ENCODE results near the gene FAM107A.
"Not testable (repeated sequence)": the region's sequence is repeated elsewhere in the genome, so short reads cannot be mapped to it uniquely, and the experiment has no call there.

The FAM107A gene

DNA sequence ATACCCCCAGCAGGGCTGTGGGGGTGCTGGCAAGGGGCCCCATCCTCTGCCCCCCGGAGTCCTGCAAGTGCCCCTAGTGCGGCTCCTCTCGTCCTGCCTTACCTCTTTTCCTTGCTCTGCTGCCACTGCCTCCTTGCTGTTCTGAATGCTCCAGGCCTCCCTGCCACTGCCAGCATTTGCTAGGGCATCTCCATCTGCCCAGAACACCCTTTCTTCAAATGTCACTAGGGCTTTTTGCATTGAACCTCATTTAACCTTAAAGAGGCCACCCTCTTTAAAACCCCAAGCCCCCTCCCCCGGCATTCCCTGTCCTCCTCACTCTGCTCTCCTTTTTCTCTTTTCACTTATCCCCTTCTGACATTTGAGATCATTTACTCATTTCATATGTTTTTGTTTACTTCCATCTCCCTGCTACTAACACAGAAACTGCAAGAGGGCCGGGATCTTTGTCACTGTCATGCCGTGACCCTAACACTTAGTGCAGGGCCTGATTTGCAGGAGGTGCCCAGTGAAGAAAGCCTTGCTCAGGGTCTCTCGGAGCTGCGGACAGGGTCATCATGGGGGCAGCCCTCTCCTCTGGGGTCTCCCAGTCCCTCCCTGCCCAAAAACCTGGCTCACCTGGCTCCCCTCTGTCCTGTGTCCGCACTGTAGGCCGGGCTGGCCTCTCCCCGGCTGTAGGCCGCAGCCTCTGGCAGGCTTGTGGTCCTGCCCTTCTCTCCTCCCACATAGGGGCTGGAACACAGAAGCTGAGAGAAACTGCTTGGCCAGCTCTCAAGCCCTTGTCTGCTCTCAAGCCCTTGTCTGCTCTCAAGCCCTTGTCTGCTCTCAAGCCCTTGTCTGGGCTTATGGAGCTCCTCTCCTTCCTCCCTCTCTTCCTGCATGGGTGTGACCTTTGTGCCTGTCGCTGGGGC is 40.4 kb downstream of the FAM107A start, which contains the start of gene ACOX2:
ACOX2 (minus strand) TSS at position 690 of the 911 bp plus-strand sequence. CDS start 2,084 bp downstream, outside the sequence.
- no peak for DNase-seq (ENCODE audit: low read depth)

DNA sequence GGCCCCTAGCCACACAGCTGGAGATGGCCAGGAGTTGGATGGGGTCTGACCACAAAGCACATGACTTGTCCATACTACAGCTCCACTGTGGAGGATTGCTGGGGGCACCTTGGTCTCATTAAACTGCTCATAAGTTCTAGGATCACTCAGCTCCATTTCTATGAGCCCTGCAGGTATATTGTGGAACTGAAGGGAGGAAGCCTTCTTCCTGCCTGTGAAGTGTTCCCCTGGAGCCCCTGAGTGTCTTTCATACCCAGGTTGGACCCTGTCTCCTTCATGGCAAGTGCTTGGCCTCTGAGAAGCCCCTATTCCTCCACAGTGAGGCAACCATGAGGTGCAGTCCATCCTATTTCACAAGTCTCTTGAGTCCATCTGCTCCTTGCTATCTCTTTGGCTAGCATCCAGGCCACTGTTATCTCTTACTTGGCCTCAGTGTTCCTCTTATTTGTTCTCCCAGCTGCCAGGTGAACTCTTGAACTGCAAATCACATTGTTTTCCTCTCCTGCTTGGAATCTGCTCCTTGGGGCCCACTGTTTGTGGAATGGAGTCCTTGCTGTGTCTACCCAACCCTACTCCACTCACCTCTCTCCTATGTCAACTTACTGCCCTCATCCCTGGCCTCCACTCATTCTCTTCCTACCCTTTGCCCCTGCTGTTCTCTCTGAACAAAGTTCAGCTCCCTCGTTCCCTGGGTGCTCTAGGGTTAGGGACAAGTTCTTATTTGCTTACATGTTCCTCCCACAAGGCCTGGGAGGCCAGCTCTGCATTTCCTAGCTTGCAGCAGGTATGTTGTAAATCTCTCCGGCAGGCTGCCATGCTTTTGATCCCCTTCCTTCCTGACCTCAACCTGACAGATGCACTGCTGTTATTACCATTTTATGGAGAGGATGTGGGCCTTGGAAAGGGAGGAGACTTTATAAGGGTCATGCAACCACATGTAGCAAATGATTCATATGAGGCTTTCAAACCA is 41.4 kb downstream of the FAM107A start:
- no peak for DNase-seq (ENCODE audit: low read depth)

DNA sequence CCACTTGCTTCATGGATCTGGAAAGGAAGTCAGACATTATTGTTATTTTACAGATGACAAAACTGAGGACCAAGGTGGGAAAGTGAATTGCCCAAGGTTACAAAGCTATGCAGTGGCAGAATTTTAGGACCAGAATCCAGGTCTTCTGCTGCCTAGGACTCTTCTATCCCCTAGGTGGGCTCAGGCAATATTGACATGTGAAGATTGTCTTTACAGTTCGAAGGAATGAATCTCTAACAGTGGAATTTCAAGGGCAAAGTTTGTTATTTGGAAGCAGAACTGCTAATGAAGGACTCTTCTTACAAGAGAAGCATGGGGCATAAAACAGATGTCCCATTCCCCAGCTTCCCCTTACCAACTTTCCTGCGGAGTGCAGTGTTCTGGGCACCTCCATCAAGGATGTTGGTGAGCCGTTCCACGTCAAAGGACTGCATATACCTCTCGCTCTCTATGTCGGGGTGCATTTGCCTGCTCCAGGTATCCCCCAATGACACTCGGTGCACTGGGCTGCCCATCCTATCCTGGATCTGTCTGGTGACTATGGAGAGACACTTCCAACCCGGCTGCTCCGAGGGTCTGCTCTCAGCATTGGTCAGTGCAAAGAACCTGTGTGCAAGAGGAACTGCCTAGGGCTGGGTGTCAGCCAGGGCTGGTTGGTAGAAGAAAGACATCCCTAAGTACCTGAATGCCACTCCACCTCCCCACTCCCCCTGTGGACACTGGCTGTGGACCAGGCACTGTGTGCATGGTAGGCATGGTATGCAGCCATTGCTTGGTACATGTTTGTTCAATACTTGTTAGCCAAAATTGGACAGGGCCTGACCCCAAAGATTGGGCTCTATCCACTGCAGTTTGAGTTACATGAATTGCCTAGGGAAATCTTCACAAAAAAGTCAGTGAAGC is 42.3 kb downstream of the FAM107A start:
- no peak for DNase-seq (ENCODE audit: low read depth)

DNA sequence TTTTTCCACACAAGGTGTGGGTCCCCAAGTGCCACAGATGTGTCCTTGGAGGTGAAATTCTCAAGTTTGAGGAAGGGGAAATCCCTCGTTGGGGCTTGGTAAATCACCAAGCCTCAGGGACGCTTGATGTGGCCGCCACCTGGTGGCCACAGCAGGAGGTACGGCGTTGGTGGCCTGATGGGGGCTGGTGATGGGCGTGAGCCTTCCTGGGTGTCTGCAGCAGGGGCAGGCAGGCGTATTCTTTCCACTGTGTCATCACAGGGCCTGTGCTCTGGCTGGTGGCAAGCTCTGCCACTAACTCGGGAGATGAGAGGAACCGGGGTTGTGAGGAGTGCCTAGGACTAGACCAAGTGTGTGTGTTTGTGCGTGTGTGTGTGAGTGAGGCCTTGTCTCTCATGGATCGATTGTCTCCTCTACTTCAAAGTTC is 44.4 kb downstream of the FAM107A start:
- DNase-seq (ENCODE audit: low read depth) = peak; percentile 46

DNA sequence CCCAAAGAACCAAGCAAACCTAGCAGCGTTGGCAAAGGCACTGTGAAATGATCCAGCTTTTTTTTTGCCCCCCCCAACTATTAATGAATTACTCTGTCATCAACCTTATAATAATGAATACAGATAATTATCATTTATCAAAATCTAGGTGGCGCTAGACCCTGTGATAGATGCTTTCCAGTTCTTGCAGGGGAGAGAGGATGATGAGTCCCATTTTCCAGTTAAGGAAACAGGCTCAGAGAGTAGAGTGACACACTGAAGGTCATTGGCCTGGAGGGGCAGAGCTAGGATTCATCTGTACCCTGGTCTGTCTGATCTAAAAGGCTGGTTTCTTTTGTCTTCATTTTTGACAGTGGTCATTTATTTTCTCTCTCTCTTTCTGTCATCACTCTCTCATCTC is 45.2 kb downstream of the FAM107A start:
- DNase-seq (ENCODE audit: low read depth) = no peak

DNA sequence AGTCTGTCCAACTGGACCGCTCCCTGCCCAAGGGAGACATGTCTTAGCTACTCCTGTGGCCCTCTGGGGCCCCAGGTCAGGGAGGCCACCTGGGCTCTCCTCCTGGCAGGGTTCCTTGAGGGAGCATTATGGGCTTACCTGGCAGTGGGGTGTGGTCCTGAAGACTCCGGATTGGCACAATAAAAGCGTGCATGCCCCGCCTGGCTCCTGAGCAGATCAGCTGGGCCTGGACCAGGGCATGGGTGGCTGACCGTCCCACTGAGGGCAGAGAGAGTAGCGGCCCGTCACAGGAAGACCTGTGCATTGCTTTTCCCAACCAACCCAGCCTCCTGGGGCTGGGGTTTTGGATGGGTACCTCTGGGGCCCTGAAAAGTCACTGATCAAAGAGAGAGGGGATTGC is 45.6 kb downstream of the FAM107A start:
- DNase-seq (ENCODE audit: low read depth) = no peak

DNA sequence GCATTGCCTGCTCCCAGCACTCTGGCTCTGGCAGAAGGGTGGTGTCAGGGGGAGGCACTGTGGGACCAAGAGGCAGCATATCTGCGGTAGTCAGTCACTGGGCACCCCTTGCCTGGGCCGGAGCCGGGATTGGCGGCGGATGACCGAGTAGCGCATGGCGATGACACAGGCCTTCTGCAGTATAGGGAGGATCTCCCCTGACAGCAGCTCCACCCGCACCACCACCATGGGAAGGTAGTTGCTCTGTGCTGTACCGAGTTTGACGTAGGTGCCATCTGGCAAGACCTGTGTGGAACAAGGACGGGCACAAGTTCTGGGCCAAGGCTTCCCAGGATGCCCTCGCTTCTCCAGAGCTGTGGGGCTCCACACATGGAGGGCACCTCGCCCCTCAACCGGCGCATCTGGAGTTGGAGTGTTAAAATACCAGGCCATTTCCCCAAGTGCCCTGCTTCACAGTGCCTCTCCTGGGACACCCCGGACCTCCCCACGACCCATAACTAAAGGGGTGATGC is 46.8 kb downstream of the FAM107A start:
- no peak for DNase-seq (ENCODE audit: low read depth)

DNA sequence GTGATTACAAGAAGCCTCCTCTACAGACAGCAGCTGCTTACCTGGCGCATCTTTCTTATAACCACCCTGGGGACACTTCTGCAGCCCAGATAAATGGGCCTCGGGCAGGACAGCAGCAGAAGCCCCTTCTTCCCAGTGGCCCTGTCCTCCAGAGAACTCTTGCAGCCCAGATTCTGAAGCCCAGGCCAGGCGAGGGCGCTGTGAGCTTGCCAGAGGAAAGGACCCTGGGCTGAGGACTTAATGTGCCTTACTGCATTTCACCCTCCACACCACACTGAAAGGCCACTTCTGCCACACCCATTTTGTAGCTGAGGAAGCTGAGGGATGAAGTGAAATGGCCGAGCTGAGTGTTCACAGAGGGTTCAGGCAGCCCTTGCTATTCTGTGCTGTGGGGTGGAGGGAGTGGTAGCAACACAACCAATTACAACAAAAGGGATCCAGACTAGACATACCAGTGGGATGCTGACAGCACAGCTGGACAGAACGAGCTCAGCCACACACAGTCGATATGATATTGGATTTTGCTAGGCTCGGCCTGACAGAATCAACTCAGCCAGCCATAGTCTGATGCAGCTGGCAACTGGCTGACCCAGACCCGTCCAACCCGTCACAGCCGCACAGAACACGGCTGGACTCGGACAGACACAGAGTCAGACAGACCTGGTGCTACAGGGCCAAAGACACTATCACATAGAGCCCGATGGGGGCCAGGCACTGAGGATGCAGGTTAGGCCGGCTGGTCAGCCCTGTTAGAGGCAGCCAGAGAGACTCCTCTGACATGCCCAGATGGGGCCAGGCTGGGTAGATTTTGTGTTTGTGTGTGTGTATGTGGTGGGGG is 47.5 kb downstream of the FAM107A start:
- no peak for DNase-seq (ENCODE audit: low read depth)

DNA sequence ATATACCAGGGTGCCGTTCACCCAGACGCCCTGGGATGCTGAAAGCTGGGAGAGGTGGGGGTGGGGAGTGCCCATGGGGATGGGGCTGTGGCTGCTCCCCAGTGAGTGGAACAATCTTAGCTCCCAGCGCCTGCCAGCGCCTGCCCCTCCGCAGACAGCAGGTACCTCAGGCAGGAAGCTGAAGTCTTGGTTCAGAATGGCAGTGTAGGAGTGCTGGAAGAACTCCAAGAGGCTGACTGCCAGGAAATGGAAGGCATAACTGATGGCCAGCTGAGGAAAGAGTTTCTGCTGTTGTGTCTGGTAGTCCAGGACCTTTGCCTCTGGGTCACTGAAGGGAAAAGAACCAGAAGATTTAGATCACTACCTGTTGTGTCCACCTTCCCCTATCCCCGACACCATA is 48.6 kb downstream of the FAM107A start:
- DNase-seq (ENCODE audit: low read depth) = no peak

DNA sequence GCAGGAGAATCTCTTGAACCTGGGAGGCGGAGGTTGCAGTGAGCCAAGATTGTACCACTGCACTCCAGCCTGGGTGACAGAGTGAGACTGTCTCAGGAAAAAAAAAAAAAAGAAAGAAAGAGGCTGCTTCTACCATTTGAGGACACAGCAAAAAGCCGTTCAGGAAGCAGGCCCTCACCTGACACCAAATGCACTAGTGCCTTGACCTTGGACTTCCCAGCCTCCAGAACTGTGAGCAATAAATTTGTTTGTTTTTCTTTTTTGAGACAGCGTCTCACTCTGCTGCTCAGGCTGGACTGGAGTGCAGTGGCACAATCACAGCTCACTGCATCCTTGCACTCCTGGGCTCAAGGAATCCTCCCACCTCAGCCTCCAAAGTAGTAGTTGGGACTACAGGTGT is 49.8 kb downstream of the FAM107A start:
- not testable (repeated sequence) for DNase-seq (ENCODE audit: low read depth)

DNA sequence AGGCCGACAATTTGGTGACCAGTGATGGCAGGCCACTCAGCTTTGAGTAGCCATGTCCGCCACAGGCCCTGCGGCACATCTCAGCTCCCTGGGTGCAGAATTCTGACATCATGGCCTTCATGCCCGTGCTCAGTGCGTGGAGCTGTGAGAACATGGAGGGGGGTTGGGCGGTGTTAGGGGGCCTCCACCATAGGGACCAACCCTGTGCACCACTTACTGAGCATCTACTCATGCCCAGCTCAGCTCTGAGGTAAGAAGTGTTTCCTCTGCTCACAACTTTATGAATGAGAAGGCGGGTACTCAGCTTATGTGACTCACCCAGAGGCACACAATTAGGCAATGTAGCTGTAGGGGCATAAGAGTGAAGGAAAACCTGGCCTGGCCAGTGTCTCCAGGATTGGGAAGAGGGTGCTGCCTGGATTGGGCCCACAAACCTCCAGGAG is 50.7 kb downstream of the FAM107A start:
- no peak for DNase-seq (ENCODE audit: low read depth)

DNA sequence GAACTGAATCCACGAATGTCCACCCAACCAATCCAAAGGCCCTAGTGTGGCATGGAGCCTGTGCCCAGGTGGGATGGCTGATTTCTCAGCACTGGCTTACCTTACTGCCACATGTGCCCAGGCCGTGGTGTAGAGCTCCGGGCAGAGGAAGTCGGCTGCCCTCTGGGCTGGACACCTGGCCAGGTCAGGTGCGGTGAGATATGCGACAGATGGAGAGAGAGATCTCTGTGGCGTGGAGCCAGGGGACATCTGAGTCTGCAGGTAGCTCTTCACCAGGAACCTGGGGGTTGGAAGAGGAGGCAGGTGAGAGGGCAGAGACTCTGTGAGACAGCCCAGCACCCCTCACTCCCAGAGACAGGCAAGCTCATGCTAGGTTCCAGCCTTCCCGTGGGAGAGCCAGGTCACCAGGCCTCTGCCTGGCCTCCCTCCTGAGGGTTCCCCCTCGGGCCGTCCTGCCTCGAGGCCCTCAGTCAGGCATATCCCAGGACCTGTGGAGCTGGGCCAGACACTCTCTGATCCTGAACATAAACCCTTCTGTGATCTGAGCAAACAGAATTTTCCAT is 52.8 kb downstream of the FAM107A start:
- no peak for DNase-seq (ENCODE audit: low read depth)

DNA sequence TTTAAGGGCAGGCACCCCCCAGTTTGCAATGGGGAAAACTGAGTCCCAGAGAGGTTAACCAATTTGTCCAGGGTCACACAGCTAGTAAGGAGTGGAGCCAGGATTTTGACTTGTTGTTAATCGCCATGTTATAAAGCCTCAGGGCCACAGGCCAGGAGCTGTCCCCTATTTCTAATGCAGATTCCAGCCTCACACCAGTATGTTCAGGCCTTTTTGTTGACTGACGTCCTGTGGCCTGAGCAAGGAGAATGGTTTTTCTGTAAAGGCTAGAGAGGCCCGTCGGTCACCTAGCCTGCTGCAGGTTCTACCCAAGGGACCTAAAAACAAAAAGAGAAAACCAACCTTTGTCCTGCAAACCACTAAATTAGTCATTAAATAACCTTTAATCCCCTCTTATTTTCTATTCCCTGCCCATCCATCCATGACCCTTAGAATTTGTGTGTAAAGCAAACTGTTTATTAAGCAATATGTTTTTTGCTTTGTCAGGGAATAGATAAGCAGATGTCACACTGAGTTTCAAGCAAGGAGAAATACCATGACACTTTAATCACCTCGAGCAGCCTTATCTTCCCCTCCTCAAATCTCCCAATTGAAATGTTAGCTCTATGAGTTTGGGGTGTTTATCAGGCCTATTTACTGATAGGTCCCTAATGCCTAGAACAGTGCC is 54.3 kb downstream of the FAM107A start:
- DNase-seq (ENCODE audit: low read depth) = no peak

DNA sequence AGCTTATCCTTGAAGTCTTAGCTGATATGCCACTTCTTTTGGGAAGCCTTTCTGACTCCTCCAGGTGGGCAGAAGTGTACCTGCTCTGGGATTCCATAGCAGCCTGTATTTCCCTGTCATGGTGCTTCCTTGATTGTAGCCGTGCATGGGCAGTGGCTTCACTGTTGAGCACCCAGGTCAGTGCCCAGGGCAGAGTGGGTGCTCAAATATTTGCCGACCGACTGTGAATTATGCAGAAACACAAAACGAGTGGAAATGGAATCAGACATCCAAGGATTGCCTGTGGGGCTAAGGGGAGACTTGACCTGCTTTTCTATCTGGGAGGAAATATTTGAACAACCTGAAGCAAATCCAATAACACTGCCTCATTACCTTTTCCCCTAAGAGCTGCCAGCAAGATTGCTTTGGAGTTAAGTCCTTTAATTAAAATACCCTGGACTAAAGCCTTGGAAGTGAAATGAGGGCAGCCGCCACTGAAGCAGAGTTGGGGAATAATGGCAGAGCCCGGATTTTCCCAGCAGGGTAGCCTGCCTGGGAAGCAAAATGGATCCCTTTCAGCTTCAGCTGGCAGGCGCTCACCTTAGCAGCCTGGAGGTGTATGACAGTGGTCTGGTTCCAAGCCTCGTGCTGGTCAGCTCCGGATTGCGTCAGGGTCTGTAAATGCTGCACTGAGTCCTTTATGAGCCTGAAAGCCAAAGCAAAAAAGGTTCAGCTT is 55.1 kb downstream of the FAM107A start:
- no peak for DNase-seq (ENCODE audit: low read depth)

DNA sequence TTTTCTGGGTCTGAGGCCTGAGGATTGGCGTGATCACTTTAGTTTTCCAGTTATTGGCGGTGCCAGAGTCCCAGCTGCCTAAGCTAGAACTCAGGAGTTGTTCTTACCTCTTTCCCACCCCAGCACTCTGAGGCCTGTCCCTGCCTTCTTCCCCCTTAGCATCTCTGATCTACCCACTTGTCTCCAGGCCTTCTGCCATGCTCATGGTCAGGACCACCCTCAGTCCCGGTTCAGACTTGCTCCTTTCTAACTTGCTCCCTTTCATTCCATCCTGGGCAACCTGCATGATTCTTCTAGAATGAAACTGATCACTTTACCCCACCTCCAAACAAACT is 55.9 kb downstream of the FAM107A start:
- DNase-seq (ENCODE audit: low read depth) = no peak

DNA sequence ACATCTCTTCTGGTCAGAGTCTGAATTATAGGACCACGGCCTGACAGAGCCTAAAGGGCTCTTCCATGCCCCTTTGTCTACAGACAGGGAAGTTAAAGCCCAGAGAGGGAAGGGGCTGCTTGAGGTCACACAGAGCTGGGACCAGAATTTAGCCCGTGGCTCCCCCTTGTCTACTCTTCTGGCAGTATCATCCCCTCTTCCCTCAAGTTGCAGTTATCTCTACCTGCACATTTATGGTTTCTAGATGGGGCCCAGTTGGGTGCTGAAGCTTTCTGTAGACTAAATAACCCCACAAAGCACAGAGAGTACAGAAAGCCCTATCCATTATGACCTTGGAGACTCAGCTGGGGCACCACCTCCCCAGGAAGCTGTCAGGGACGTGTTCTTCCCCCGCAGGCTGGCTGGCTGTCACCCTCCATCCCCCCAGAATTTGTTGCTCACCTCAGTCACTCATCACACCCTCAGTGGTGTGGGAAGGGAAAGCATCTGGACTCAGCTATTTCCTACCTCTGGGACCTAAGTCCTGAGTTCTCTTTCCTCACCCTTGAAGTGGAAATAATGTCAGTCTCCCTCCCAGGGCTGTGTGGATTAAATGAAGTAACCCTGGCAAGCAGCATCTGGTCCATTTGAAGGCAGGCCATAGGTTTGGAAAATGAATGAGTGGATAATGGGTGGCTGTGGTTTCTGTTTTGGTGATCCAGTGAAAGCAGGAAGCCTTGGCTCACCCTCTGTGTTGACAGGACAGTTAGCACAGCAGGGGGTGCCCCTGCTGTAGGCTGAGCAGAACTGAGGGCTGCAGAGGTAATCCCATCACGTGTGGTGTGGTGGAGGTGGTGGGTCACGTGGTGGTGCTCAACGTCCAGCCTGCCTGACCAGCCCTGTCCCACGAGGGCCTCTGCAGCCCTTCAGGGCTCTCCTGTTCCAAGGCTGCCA is 56.5 kb downstream of the FAM107A start:
- DNase-seq (ENCODE audit: low read depth) = no peak

DNA sequence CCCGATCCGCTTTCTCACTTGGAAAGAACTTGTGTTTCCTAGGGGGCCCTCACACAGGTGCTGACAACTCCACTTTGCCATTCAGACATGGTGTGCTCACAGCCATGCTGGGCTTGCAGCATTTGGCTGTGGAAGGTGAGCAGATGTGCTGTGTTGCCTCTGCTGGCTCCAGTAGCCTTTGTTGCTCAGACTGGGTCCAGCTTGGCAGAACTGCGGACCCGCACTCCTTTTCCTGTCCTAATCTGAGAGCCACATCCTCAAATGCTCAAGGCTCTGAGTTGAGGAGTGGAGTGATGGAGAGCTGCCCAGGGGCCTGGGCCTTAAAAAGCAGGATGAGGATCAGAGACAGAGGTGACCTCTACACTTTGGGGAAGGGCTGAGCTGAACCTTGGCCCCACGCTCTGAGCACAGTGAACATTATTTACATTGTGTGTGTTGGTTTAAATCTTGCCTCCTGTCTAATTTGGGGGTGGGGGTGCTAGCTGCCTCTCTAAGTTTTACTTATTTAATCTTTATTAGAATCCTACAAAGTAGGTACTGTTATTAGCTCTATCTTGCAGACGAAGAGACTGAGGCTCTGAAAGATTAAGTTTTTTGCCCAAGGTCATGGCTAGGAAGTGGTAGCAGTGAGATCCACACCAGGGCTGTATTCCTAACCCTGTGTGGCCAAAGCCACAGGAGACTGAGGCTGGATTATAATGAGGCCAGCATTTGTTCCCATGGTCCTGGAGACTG is 57.4 kb downstream of the FAM107A start:
- DNase-seq (ENCODE audit: low read depth) = no peak
